Parathyroid adenoma (tissue), 2 donors: ENCODE results near the gene MS4A18.
"Not testable (repeated sequence)": the region's sequence is repeated elsewhere in the genome, so short reads cannot be mapped to it uniquely, and the experiment has no call there.

Source experiments
- H2AFZ ChIP-seq: fragments of 300-600 bp; sonication (generic); one replicate; pipeline ENCODE4 v1.7.0; 2017; ENCODE audit warnings: antibody characterized with exemption, mild to moderate bottlenecking
- H3K27ac ChIP-seq: fragments of 300-600 bp; sonication (generic); one replicate; pipeline ENCODE4 v1.7.0; 2017
- H3K27me3 ChIP-seq: fragments of 300-600 bp; sonication (generic); one replicate; pipeline ENCODE4 v1.7.0; 2017; ENCODE audit warnings: low read length; ENCODE audit not compliant: control insufficient read depth, insufficient read depth
- H3K36me3 ChIP-seq: fragments of 300-600 bp; sonication (generic); one replicate; pipeline ENCODE4 v1.7.0; 2017; ENCODE audit warnings: low read length; ENCODE audit not compliant: control insufficient read depth, insufficient read depth
- H3K4me1 ChIP-seq: fragments of 300-600 bp; sonication (generic); one replicate; pipeline ENCODE4 v1.7.0; 2017; ENCODE audit warnings: control low read depth
- H3K4me2 ChIP-seq: fragments of 300-600 bp; sonication (generic); one replicate; pipeline ENCODE4 v1.7.0; 2017; ENCODE audit warnings: low read length
- H3K4me3 ChIP-seq: fragments of 300-600 bp; sonication (generic); one replicate; pipeline ENCODE4 v1.7.0; 2017; ENCODE audit warnings: low read depth, low read length
- H3K79me2 ChIP-seq: fragments of 300-600 bp; sonication (generic); one replicate; pipeline ENCODE4 v1.7.0; 2017; ENCODE audit warnings: control low read depth
- H3K9ac ChIP-seq: fragments of 300-600 bp; sonication (generic); one replicate; pipeline ENCODE4 v1.7.0; 2017; ENCODE audit warnings: mild to moderate bottlenecking
- H3K9me3 ChIP-seq: fragments of 300-600 bp; sonication (generic); one replicate; pipeline ENCODE4 v1.7.0; 2017; ENCODE audit warnings: low read length; ENCODE audit not compliant: control insufficient read depth
- TF ChIP-seq, protein P1 (sequence below): fragments of 300-600 bp; sonication (generic); IDR thresholded peaks from one replicate; pipeline ENCODE4 v1.7.0; 2017; ENCODE audit warnings: antibody characterized with exemption, mild to moderate bottlenecking
- donor health status: primary hyperparathyroidism.

MS4A18 gene

DNA sequence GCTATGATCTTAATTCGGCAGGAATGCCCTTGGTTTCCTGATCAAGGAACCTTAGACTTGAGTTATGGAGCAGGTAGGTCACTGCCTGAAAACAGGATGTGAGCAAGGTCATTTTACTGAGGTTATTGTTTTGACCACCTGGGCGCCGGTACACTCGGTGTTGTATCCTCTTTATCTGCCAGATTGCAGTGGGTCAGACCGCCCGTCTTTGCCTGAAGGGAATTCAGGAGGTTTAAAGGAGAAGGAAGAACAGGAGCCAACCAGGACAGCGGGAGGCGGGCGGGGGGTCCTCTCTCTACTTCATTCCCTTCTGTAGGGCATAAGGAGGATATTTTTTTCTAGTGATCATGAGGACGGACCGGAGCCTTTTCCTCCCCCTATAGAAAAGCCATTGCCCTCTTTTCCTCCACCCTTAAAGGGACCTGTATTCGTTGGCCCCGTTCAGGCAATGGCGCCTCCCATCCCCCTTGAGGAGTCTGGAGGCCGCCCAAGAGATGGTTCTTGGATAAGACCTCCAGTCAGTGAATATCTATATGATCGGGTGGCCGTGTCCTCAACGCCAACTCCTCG is 32.8 kb downstream of the MS4A18 start:
- Histone ChIP-seq H3K27ac (no peak overlapping the region), H3K4me1 (no peaks in the 10 kb centered on the region), H3K9ac (no peak overlapping the region), H3K79me2 (no peaks in the 10 kb centered on the region), H3K36me3 (no peaks in the 10 kb centered on the region), H3K4me3 (no peak overlapping the region), H3K27me3 (no peaks in the 10 kb centered on the region), H3K9me3 (no peaks in the 10 kb centered on the region), H2AFZ (no peak overlapping the region), H3K4me2 (no peak overlapping the region)
- TF ChIP-seq, protein P1, sequence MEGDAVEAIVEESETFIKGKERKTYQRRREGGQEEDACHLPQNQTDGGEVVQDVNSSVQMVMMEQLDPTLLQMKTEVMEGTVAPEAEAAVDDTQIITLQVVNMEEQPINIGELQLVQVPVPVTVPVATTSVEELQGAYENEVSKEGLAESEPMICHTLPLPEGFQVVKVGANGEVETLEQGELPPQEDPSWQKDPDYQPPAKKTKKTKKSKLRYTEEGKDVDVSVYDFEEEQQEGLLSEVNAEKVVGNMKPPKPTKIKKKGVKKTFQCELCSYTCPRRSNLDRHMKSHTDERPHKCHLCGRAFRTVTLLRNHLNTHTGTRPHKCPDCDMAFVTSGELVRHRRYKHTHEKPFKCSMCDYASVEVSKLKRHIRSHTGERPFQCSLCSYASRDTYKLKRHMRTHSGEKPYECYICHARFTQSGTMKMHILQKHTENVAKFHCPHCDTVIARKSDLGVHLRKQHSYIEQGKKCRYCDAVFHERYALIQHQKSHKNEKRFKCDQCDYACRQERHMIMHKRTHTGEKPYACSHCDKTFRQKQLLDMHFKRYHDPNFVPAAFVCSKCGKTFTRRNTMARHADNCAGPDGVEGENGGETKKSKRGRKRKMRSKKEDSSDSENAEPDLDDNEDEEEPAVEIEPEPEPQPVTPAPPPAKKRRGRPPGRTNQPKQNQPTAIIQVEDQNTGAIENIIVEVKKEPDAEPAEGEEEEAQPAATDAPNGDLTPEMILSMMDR = no peak

DNA sequence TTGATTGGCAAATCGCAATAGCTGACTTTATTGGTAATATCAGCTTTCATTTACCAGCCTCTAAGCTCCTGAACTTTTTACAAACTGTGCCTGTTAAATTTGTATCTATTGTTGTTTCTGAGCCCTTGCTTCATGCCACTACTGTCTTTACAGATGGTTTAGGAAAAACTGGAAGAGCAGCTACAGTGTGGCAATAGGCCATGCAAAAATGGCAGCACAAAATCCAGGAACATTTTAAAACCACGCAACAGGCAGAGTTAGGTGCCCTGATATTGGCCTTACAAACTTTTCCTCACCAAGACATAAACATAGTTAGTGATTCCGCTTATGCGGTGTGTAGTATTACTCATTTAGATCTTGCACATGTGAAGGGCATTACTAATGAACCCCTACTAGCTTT is 34.2 kb downstream of the MS4A18 start:
- H3K4me3 ChIP-seq, H2AFZ ChIP-seq, H3K79me2 ChIP-seq, H3K9ac ChIP-seq, H3K4me1 ChIP-seq, H3K9me3 ChIP-seq, H3K36me3 ChIP-seq, H3K27me3 ChIP-seq, H3K4me2 ChIP-seq, H3K27ac ChIP-seq: not testable (repeated sequence)

DNA sequence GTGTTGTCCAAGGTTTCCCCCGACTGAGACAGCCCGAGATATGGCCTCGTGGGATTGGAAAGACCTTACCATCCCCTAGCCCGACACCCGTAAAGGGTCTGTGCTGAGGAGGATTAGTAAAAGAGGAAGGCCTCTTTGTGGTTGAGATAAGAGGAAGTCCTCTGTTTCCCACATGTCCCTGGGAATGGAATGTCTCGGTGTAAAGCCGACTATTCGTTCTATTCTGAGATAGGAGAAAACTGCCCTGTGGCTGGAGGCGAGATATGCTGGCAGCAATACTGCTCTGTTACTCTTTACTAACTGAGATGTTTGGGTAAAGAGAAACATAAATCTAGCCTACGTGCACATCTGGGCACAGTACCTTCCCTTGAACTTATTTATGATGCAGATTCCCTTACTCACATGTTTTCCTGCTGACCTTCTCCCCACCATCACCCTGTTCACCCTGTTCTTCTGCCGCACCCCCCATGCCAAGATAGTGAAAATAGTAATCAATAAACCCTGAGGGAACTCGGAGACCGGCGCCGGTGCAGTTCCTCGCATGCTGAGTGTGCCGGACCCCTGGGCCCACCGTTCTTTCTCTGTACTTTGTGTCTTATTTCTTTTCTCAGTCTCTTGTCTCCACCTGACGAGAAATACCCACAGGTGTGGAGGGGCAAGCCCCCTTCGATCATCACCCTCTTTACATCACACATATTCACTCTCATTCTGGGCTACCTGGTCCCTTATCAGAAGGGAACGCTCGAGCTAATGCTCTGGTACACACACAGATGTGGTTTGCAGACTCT is 35.1 kb downstream of the MS4A18 start:
- H3K4me1 ChIP-seq, H3K36me3 ChIP-seq, H3K9ac ChIP-seq, H3K27me3 ChIP-seq, H3K4me3 ChIP-seq, H2AFZ ChIP-seq, H3K27ac ChIP-seq, H3K4me2 ChIP-seq, H3K79me2 ChIP-seq, H3K9me3 ChIP-seq: not testable (repeated sequence)

DNA sequence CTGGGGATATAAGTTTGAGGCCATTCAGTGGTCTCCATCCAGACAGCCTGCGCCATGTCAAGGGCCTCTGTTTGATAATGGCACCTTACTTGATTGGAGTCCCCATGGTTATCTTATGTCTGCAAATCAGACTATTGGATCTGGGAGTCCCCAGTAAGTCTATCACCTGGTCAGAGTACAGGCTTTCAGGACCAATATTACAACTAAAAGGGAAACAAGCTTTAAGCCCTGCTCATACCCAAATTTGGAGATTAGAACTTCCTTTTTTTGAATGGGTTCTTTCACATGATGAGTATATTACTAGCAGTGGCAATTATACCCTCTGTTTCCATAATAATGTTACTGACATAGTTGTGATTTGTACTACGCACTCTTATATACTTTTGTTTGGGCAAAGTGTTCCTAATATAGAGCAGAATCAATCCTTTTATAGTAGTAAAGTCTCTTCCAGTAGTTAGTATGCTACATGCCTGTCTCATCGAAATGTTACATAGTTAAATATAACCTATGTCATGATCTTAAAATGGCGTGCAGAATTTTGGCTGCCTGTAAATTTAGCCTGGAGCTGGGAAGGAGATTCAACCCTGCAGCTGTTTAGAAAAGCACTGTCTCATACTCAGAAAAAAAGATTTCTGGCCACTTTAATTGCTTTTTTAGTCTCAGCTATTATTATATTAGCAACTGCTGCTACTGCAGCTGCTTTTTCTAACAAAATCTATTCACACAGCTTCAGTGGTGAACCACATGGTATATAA is 37.1 kb downstream of the MS4A18 start:
- H3K79me2 ChIP-seq = no peaks in the 10 kb centered on the region
- H3K36me3 ChIP-seq = no peaks in the 10 kb centered on the region
- no peaks in the 10 kb centered on the region for H3K9me3 ChIP-seq
- H3K27ac ChIP-seq = no peak overlapping the region
- no peak overlapping the region for H2AFZ ChIP-seq
- H3K4me3 ChIP-seq = no peak overlapping the region
- H3K9ac ChIP-seq = no peak overlapping the region
- H3K4me2 ChIP-seq = no peak overlapping the region
- TF ChIP-seq, protein P1 = no peak
- H3K4me1 ChIP-seq = no peaks in the 10 kb centered on the region
- H3K27me3 ChIP-seq = no peaks in the 10 kb centered on the region

DNA sequence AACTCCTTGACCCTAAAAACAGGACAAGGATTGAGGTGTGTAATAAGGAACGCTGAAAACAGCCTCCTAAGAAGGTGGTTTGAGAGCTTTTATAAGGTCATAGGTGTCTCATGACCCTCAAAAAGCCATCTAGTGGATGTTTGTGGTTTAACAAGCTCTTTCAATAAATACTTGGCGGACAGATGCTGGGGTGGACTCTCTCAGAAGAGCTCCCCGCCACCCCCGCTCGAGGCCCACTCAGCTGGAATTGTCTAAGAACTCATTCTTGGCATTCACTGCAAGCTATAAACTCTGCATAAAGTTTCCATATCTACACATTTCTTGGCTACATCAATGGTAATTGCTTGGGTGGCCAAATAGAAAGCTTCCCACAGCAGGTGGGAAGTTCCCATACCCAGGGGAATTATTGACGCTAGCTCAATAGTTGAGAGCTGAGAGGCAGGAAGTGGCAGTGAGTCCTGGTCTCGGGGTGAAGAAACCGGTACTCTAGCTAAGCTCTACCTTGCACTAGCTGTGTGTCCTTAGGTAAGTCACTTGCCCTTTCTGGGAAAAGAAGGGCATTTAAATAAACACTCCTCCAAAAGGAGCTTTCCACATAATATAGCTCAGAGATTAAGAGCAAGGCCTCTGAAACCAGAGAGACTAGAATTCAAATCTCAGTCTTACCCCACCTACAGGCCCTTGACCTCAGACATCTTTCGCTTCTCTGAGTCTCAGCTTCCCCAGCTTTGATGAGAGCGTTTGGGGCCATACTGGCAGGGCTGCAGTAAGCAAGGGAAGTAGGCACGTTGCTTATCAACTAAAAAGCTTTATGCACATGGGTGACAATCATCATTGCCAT is 38.6 kb downstream of the MS4A18 start:
- H3K36me3 ChIP-seq = no peaks in the 10 kb centered on the region
- H2AFZ ChIP-seq = no peak overlapping the region
- TF ChIP-seq, protein P1 = no peak
- no peaks in the 10 kb centered on the region for H3K79me2 ChIP-seq
- no peaks in the 10 kb centered on the region for H3K27me3 ChIP-seq
- no peak overlapping the region for H3K27ac ChIP-seq
- no peak overlapping the region for H3K4me3 ChIP-seq
- H3K4me2 ChIP-seq = no peak overlapping the region
- H3K9ac ChIP-seq = no peak overlapping the region
- no peaks in the 10 kb centered on the region for H3K9me3 ChIP-seq
- H3K4me1 ChIP-seq = no peaks in the 10 kb centered on the region
